NCI-H69 (cell line): ENCODE measurements around the gene ZNF682.
A peak's percentile ranks its signal among the peaks of the same experiment; 100 is the strongest.
"Not testable (repeated sequence)": the region's sequence is repeated elsewhere in the genome, so short reads cannot be mapped to it uniquely, and the experiment has no call there.

Source experiments
- DNase-seq: peaks from one replicate; lab custom pipeline; 2025; lab: John Stamatoyannopoulos, UW

Gene ZNF682

GRCh38 chr19:19997656-19998268, 41.5 kb downstream of the ZNF682 start:
- DNase-seq: peak; percentile 38

GRCh38 chr19:19966862-19967261, 72.4 kb downstream of the ZNF682 start:
- DNase-seq: no peak

- not testable (repeated sequence) for DNase-seq
Observed at GRCh38 chr19:19966126-19966525, 73.2 kb downstream of the ZNF682 start.

GRCh38 chr19:19964416-19964815, 74.9 kb downstream of the ZNF682 start:
- no peak for DNase-seq

GRCh38 chr19:19959151-19959799, 80.0 kb downstream of the ZNF682 start:
- DNase-seq: peak; percentile 83

- not testable (repeated sequence) for DNase-seq
Observed at GRCh38 chr19:19957766-19958165, 81.5 kb downstream of the ZNF682 start.

GRCh38 chr19:19956434-19957075, 82.8 kb downstream of the ZNF682 start:
- DNase-seq: peak; percentile 35

- no peak for DNase-seq
Observed at GRCh38 chr19:19955208-19955607, 84.1 kb downstream of the ZNF682 start.
